SH-SY5Y (cell line): Measurements from ENCODE around the gene CCDC184.

Experiments
- GATA2 ChIP-seq: IDR thresholded peaks from 2 replicates; pipeline ENCODE4 v1.6.1; 2011; ENCODE audit warnings: mild to moderate bottlenecking, low read depth, low read length
- GATA3 ChIP-seq: IDR thresholded peaks from 2 replicates; pipeline ENCODE4 v1.6.1; 2011; ENCODE audit warnings: low read depth, mild to moderate bottlenecking, low read length, moderate library complexity

Gene CCDC184

GRCh38 chr12:48219631-48220030, 36.2 kb downstream of the CCDC184 start:
- TF ChIP-seq GATA2 (no peak), GATA3 (no peak)

GRCh38 chr12:48220701-48221100, 37.3 kb downstream of the CCDC184 start:
- no peak for TF ChIP-seq GATA2
- TF ChIP-seq GATA3, result no peak

- TF ChIP-seq GATA2, result no peak
- TF ChIP-seq GATA3, result no peak
Observed at GRCh38 chr12:48221645-48222044, 38.2 kb downstream of the CCDC184 start.
